CD4-positive, alpha-beta T cell treated with Interleukin-12 subunit alpha and Interleukin-12 subunit beta, for 1 hour (primary cell): ENCODE measurements around the gene SLC25A42.
A peak's percentile ranks its signal among the peaks of the same experiment; 100 is the strongest.

Experiments used
- DNase-seq: peaks from one replicate; pipeline ENCODE4 v3.0.0-alpha.2; 2020

Gene SLC25A42

DNA sequence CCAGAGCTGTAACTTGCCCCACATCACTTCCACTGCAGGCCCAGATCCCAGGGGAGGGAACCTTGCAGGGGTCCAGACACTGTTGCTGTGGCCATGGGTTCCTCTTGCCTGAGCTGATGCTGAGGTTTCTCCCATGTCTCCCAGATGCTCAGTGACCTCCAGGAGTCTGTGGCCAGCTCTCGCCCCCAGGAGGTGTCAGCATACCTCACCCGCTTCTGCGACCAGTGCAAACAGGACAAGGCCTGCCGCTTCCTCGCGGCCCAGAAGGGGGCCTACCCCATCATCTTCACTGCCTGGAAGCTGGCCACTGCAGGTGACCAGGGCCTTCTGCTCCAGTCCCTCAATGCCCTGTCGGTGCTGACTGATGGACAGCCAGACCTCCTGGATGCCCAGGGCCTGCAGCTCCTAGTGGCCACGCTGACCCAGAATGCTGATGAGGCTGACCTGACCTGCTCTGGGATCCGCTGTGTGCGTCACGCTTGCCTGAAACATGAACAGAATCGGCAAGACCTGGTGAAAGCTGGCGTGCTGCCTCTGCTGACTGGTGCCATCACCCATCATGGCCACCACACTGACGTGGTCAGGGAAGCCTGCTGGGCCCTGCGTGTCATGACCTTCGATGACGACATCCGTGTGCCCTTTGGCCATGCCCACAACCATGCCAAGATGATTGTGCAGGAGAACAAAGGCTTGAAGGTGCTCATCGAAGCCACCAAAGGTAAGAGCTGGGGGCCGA, 12.1 kb upstream of the SLC25A42 start:
- no peak for DNase-seq

DNA sequence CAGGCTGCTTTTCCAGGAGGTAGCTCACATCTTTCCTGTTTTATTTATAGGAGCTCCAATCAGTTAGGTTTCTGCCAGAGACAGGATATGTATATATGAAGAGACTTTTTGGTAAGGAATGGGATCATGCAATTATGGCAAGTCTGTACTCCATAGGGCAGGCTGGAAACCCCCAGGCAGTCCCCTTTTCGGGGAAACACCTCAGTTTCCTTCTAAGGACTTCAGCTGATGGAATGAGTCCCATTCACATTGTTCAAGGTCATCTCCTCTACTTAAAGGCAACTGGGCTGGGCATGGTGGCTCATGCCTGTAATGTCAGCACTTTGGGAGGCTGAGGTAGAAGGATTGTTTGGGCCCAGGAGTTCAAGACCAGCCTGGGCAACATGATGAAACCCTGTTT, 10.9 kb upstream of the SLC25A42 start:
- DNase-seq = no peak

DNA sequence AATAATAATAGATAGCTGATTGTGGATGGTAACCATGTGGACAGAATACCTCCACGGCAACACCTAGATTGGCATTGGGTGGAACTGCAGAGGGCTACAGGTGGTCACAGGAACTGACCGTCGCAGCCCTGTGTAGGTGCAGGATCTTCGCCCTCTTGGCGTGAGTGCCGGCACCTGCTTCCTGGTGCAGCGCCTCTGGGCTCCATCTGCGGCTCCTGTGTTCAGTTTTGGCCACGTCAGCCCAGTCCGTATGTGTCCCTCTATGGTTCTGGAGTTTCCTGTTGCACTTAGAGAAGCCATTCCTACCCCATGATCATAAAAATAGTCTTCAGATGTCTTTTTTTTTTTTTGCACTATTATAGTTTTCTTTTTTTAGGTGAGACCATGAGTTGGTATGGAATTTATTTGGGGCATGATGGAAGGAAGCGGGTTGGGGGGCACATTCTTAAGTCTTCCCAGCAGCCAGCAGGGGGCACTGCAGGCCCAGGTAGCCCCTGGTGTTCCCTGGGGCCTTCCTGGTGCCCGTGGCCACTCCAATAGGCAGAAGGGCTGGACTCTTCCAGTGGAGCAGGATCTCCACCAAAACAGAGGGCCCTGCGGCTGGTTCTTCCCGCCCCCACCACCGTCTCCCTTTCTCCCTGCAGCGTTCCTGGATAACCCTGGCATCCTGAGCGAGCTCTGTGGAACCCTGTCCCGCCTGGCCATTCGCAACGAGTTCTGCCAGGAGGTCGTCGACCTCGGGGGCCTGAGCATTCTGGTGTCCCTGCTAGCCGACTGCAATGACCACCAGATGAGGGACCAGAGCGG, 10.1 kb upstream of the SLC25A42 start:
- peak; percentile 70 for DNase-seq

GRCh38 chr19:19054315-19054938, 9.4 kb upstream of the SLC25A42 start:
- DNase-seq = no peak

DNA sequence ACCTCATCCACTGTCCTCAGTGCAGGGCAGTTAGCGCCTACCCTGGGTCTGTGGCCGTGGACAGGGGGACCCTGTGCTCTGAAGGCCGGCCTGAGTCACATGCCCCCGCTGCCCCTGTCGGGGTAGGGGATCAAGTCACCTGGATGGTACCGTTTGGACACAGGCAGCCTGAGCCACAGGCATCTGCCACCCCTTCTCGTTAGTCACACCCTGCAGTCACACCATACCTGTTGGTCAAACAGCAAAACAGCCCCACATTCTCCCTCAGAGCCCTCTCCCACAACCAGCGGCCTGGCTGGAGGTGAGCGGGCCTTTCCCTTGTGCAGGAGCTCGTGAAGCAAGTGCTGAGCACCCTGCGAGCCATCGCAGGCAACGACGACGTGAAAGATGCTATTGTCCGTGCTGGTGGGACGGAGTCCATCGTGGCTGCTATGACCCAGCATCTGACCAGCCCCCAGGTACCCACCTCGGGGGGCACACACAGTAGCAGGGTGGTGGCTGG, 8.8 kb upstream of the SLC25A42 start:
- no peak for DNase-seq

- no peak for DNase-seq
These were observed 8.1 kb upstream of the SLC25A42 start for GRCh38 chr19:19055701-19056100.

GRCh38 chr19:19056636-19057275, 7.0 kb upstream of the SLC25A42 start:
- no peak for DNase-seq

DNA sequence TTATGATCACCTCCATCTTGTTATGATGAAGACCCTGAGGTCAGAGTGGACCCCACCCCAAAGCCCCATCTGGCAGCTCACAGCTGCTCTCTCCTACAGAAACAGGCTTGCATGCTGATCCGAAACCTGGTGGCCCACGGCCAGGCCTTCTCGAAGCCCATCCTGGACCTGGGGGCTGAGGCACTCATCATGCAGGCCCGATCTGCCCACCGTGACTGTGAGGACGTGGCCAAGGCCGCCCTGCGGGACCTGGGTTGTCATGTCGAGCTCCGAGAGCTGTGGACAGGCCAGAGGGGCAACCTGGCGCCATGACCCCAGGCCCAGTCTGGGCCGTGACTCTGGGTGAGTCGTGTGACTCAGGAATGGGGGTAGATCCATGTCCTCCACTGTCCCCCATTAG, 6.5 kb upstream of the SLC25A42 start:
- DNase-seq = no peak

DNA sequence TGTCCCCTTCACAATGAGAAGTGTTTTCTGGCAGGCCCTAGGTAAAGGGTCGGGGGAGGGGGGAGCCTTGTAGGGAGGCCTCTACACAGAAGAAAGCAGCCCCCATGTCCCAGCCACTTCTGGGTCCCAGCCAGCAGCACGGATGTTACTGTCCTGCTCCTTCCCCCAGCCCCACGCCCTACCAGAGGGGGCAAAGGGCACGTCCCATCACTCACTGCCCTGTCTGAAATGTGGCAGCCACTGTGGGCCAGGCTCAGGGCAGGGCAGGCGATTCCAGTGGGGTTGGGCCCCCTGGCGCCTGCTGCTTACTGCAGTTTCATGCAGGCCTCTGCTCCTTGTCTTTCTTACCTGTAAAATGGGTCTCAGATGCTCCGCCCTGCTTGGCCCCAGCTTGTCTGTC, 6.1 kb upstream of the SLC25A42 start:
- DNase-seq = no peak

- DNase-seq = no peak
These were observed 4.6 kb upstream of the SLC25A42 start for GRCh38 chr19:19059018-19059836.

- DNase-seq = no peak
These were observed 3.8 kb upstream of the SLC25A42 start for GRCh38 chr19:19059837-19060611.

- no peak for DNase-seq
These were observed 2.3 kb upstream of the SLC25A42 start for GRCh38 chr19:19061506-19061905.

GRCh38 chr19:19062454-19063182, 1.2 kb upstream of the SLC25A42 start:
- DNase-seq = no peak

GRCh38 chr19:19064098-19064722, 416 bp downstream of the SLC25A42 start:
- DNase-seq = no peak

DNA sequence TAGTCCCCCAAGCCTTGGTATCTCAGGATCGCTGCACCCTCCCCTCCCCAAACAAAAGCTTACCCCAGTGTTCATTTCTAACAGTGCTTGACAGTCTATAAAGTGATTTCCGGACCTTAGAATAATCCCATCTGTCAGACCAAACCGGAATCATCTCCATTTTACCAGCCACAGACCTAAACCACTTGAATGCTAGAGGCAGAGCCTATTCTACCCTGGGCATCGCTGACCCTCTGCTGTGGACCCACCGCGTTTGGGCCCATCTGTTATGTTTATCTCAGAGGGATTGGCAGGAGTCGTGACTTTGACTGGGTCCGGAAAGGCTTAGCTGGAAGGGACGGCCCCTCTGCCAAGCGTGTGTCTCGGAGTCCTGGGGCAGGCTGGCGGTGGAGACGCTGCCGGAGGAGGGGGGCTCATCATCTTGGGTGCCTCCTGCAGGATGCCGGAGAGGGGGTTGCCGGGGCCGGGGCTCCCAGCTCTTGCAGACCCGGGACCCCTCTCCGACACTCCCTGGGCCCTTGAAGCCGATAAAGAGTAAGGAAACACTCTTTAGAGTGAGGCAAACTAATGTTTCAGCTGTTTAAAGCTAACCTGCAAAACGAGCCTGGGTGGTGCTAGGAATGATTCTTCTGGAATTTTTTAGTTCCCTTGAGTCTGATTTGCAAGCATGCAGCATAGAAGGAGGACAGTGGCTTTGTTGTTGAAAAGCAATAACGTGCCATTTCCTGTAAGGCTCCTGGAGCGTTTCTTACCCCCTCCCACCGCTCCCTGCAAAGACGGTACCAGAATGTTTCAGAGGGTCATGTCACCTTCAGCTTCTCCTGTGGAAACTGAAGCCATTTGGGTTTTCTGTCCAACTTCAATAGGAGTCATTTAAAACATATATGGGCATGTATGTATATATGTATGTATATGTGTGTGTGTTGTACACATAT, 1.3 kb downstream of the SLC25A42 start:
- peak; percentile 33 for DNase-seq

GRCh38 chr19:19067276-19068072, 3.7 kb downstream of the SLC25A42 start:
- no peak for DNase-seq

DNA sequence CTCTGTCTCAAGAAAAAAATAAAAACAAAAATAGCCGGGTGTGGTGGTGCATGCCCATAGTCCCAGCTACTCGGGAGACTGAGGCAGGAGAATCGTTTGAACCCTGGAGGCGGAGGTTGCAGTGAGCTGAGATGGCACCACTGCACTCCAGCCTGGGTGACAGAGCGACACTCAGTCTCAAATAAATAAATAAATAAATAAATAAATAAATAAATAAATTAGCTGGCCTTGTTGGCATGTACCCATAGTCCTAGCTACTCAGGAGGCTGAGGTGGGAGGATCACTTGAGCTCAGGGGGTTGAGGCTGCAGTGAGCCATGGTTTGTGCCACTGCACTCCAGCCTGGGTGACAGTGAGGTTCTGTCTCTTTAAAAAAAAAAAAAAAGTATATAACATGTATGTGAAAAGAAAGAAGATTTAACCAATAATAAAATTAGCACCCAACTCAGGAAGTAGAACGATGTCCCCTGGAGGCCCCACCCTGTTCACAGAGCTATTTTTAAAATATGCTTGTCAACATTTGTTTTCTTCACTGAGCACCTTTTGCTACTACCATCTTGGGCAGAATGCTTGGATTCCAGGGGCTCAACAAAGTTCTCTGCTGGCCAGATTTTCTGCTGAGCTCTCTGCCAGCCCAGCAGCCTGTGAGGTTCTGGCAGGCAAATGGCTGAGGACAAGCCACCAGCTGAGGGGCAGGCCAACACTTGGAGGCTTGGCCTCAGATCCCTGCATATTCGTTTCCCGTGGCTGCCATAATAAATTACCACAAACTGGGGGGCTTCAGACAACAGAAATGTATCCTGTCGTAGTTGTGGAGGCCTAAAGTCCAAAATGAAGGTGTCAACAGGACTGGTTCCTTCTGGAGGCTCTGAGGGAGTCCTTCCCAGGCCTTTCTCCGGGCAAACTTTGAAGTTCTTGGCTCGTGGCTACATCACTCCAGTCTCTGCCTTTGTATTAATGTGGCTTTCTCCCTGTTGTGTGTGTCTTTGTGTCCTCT, 5.2 kb downstream of the SLC25A42 start:
- DNase-seq = peak; percentile 30
